GM18498 (cell line): ENCODE results near the gene TP53TG5.

Experiments used
- ATAC-seq: cut with Tn5 transposase; IDR thresholded peaks from one replicate; pipeline ENCODE4 v1.9.1; 2021; ENCODE audit warnings: mild to moderate bottlenecking, moderate library complexity; ENCODE audit not compliant: unreplicated experiment

The TP53TG5 gene

DNA sequence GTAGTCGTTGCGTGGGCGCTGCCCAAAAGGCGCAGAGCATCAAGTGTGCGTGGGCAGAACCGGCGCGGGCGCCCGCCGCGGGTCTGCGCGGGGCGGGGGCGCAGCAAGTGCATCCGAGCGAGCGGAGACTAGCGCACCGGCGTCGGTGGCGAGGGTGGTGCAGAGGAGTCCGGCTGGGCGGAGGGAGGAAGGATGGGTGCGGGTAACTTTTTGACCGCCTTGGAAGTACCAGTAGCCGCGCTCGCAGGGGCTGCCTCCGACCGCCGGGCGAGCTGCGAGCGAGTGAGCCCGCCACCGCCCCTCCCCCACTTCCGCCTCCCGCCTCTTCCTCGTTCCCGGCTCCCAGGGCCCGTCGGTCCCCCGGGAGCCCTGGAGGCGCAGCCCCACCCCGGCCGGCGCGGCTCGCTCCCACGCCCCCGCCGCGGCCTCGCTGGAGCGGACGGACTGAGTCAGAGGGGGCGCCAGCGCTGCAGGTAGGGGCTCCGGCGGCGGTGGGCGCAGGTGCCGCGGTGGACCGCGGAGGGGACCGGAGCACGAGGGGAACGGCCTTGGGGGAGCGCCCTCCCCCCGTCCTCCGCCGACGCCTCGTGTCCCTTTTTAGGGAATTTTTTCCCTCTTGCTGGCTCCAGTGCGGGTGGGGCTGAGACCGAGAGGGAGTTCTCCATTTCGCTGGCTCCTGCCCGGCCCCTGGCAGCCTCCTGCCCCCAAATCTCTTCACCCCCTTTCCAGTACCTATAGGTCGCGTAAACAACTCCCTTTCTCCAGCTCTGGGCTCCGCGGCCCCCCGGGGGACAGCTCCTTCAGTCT lies 28.3 kb upstream of the TP53TG5 start:
- no peak for ATAC-seq

DNA sequence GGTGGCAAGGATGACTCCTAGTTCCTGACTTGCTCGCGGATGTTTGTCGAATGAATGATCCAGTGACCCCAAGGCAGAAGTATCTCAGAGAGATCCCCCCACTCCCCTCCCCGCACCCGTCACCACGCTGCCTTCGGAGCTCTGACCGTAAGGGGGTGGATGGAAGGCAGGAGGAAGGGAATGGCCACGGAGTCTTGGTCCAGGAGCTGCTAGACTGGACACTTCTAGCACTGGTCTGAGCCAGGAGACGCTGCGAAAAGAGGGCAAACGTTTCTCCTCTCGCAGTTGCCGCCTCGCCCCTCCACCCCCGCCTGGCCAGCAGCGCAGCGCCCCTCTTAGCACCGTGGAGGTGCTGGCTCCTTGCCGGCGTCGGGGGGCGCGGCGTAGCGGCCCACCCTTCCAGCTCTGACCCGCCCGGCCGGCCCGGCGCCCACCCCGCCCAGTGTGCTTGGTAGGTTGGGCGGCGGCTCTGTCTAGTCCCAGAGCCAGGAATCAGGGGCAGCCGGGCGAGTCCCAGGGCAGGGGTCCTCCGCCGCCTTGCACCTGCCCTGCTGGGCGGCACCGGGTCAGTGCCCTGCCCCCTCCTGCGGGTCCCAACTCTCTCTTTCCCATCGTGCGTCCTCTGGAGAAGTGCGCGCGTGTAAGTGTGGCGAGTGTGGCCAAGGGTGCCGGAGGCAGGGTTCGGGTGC lies 27.6 kb upstream of the TP53TG5 start:
- ATAC-seq, result no peak

DNA sequence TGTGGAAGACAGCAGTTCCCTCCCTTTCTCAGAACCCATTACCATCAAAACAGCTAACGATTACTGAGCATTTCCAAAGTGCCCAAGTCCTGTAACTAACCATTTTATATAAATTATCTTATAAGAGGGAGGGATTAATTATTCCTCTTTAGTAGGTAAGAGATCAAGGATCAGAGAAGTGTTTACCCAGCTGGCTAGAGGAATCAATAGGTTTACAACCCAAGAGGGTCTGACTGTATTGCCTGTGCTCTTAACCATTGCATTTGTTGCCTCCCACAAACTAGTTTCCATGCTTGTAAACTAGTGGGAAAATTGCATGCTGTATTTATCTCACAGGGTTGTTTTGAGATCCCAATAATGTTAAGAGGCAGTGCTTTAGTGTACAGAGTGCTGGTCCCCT lies 26.3 kb upstream of the TP53TG5 start:
- no peak for ATAC-seq

DNA sequence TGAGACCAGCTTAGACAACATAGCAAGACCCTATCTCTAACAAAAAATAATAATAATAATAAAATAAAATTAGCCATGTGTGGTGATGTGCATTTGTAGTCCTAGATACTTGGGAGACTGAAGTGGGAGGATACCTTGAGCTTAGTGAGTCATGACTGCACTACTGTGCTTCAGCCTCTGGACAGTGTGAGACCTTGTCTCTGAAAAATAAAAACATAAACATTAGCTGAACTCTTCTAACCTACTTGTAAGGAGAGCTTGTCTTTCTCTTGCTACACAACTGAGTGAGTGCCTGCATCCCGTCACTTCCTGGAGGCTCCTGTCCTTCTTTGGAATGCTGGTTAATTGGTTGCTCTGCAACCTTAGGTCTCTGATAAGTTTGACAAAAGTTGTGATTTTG lies 24.8 kb upstream of the TP53TG5 start:
- ATAC-seq, result no peak

DNA sequence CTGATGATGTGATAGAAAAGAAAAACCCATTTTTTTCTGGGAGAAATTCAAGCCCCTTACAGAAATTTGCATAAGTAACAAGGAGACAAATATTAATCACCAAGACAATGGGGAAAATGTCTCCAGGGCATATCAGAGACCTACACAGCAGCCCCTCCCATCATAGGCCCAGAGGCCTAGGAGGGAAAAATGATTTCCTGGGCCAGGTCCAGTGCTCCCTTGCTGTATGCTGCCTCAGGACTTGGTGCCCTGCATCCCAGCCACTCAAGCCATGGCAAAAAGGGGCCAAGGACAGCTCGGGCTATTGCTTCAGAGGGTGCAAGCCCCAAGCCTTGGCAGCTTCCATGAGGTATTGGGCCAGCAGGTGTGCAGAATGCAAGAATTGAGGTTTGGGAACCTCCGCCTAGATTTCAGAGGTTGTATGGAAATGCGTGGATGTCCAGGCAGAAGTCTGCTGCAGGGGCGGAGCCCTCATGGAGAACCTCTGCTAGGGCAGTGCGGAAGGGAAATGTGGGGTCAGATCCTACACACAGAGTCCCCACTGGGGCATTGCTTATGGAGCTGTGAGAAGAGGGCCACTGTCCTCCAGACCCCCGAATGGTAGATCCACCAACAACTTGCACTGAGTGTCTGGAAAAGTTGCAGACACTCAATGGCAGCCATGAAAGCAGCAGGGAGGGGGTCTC lies 22.4 kb upstream of the TP53TG5 start:
- ATAC-seq, result no peak

DNA sequence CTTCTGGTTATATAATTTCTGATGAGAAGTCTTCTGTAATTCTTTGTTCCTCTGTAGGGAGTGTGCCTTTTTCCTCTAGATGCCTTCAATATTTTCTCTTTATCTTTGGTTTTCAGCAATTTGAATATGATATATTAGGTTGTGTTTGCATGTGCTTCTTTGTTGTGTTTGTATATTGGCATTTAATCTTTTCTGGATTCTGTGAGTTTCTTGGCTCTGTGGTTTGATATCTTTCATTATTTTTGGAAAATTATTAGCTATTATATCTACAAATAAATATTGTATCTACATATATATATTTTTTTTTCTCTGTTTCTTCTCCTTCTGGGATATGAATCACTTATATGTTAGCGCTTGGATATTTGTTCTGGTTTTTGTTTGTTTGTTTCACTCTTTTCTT lies 20.9 kb upstream of the TP53TG5 start:
- ATAC-seq, result no peak

DNA sequence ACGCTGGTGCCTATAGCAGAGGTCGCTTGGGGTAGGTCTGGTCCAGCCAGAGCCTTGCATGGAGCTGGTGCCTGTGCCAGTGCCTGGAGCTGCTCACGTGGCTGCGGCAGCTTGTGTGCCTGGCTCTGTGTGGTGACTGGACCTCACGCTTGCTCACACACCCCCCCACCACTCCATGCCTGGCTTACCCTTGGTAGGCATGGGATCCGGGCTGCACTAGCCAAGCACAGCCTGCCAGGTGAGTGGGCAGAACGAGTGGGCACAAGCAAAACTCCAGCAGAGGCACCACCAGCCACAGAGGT lies 16.9 kb upstream of the TP53TG5 start:
- ATAC-seq, result no peak

DNA sequence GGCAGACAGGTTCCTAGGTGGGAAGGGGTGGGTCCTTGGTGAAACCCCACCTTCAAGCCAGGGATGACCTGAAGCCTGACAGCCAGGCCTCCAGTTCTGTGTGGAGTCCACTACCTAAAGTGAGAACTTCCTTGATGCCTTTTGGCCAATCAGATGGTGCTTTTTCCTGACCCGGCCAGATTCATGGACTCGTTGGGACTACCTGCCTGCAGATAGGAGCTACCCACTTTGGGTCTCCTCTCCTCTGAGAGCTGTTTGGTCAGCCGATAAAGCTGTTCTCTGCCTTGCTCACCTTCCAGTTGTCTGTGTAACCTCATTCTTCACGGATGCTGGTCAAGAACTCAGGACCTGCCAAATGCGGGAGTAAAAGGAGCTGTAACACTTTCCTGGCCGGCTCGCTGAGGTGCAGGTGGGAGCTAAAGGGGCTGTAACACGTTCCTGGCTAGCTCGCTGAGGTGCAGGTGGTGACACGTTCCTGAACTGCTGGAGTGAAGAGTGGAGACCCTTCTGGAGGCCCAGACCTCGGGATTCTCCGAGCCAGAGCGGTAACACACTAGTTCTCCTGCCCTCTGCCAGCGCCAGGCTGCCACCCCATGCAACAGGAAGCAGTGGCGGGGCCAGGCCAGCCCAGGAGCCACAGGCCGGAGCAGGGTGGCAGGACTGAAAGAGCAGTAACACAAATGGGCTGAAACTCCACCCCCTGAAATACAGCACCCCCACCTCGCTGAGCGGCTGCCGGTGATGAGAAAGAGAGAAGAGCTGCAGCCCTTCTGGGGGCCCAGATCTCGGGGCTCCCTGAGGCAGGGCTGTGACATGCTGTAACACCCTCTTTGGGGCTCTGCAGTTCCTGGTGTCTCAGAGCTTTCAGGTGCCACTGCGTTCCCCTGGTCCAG lies 16.3 kb upstream of the TP53TG5 start:
- no peak for ATAC-seq

DNA sequence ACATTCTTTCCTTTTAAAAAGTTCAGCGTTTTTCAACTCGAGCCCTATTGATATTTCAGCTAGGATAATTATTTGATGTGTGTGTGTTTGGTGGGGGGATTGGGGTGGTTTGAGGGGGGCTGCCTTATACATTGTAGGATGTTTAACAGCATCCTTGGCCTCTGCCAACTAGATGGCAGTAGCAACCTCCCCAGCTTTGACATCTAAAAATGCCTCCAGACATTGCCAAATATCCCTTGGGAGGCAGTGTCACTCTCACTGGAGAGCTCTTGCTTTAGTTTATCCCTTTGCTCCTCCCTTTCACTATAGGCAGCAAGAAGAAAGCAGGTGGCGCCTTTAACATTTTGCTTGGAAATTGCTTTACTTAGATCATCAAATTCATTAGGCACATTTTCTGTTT lies 14.6 kb upstream of the TP53TG5 start:
- ATAC-seq, result no peak

DNA sequence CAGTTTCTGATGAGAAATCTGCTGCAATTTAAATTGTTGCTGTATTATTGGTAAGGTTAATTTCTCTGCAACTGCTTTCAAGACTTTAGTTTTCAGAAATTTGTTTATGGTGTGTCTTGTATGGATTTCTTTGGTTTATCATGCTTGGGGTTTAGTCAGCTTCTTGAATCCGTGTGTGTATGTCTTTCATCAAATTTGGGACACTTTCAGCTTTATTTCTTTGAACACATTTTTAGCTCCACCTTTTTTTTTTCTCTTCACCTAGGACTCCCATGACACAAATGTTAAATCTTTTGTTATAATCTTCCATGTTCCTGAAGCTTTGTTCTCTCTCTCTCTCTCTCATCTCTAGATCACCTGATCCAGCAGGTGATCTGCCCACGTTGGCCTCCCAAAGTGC lies 13.4 kb upstream of the TP53TG5 start:
- no peak for ATAC-seq

DNA sequence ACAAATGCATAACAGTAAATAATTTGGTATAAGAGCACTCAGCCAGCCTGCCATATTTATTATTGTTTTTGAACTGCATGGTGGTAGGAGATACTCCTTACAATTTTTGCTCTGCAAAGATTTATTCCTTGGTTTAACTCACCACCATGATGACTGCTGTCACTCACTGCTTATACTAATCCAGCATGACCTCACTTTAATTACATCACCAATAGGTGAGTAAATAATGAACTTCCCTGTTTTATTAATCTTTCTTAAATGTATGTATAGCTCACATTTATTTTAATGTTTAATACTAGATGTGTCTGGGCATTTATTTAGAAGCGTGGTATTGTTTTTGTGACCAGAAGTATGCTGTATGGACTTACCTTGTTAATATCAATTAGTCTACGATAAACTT lies 12.8 kb upstream of the TP53TG5 start:
- ATAC-seq, result no peak

DNA sequence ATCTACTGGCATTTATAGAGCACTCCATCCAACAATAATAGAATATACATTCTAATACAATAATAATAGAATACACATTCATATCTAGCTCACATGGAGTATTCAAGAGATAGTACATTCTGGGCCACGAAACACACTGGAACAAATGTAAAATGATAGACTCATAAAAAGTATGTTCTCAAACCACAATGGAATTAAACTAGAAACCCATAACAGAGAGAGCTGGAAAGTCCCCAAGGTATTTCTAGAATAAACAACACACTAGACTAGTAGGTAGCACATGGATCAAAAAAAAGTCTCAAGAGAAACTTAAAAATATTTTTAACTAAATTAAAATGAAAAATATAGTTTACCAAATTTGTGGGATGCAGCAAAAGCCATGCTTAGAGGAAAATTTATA lies 9.1 kb upstream of the TP53TG5 start:
- ATAC-seq, result no peak

DNA sequence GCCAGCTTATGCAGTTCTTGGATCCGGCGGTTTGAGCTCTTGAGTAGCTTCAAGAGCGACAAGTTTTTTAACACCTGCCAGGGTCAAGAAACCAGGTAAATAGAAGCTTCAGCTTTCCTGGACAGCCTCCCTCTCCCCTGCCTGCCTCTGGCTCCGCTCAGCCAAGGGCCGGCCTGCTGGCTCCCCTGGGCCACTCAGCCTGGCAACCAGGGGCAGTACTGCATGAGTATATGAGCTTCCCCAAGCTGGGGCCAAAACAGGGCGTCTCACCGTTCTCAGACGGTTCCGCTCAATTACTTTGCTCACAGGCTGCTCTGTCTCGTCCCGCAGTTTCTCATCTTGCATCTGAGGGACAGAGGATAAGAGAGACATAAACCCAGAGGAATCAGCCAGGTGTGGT lies 856 bp downstream of the TP53TG5 start:
- ATAC-seq, result no peak

DNA sequence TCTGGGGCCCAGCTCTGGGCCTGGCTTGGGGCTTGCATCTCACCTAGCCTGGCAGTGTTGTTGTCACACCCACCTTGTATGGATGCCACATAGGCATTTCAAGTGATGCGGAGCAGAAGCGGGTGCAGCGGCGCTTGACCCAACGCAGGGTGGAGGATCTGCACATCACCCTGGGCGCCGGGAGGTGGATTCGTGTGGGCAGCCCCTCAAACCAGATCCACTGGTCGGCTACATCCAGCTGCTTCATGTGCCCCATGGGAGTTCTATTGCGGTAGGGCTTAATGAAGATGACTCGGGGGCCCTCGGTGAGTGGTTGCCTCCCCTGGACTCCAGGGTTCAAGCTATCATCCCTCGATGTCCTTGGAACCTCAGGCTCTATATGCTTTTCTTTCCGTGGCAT lies 3.2 kb downstream of the TP53TG5 start:
- no peak for ATAC-seq

DNA sequence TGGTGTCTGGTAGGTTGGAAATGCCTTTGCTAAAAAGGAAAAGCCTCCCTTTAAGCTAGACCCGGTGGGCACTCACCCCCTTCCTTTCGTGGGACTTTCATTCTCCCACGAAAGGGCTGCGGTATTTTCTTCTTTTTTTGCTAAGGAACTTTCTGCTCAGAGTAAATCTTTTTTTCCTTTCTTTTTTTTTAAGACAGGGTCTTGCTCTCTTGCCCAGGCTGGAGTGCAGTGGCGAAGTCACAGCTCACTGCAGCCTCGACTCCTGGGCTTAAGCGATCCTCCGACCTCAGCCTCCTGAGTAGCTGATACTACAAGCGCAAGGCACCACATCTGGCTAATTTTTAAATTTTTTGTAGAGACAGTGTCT lies 4.0 kb downstream of the TP53TG5 start:
- ATAC-seq, result no peak

DNA sequence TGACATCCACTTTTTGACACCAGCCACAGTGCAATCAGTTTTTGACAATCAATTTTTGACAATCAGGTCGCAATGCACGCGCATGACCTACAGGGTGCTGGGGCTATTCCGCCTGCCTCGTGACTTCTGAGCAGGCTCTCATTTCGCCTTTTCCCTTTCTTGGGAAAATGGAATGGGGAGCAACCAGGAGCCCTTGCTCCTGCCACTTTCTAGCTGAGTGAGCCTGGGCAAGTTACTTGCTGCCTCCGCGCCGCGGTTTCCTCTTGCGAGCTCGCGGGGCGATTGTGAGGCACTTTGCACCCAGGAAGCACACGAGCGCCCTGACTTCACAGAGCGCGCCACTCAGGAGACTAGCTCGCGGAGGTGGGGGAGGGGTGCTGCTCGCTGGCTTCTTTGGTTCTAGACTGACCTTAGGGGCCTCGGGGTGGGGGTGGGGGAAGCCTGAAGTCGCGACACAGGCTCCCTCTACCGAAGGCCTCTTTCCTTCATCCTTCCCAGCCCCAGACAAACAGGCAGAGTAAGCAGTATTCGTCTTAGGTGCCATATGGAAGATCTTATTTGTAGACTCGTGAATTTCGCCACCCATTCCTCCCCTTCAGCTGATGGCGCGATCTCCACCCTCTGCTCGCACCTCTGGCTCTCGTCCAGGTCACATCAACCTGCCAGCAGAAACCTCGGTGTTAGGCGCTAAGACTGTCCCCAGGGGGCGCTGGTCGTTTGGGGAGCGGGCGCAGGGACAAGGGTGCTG lies 4.6 kb downstream of the TP53TG5 start:
- peak; percentile 65 for ATAC-seq

DNA sequence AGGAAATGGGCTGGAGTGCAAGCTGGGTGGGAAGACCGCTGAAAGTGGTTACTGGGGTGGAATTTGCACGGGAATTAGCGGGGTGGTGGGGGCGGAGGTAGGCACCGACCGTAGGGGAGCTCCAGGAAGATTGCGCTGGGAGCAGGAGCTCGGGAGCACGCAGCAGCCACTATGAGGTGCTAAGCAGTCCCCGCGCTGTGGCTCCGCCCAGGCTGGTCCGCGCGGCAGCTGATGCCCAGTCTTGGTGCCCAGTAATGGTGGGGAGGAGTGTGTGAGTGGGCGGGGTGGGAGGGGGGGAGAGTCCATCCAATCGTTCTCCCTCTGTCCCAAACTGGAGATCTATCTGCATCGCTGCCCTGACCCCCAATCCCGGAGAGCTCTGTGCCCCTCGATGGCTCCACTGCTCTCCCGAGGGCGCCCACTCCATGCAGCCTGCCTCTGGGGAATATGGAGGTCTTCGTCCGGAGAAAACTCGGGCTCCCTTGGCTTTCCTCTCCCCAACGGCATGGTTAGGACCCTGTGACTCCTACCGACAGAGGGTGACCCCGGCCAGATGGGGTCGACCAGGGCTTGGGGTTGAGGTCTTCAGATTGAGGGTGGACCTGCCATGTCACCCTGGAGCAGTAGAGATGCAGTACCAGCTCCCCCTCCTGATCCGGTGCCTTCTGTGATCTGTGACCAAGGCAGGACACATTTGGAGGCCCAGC lies 5.3 kb downstream of the TP53TG5 start:
- ATAC-seq, result no peak

DNA sequence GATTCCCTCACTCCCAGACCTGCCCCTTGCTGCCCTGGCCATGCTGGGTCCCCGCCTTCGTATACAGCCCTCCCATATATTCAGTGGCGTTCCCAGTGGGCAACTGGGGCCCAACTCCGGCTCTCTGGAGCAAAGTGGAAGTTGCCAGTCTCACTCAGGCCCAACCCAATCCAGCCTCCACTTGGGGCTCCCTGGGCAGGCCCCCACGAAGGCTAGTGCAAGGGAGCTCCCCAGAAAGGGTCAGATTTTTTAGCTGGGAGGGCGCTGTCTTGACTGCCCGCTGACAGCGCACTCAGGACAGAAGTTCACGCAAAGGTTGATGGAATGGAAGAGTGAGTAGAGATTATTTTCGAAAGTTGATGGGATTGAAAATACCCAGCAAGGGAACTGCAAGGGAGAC lies 5.9 kb downstream of the TP53TG5 start:
- ATAC-seq, result no peak

DNA sequence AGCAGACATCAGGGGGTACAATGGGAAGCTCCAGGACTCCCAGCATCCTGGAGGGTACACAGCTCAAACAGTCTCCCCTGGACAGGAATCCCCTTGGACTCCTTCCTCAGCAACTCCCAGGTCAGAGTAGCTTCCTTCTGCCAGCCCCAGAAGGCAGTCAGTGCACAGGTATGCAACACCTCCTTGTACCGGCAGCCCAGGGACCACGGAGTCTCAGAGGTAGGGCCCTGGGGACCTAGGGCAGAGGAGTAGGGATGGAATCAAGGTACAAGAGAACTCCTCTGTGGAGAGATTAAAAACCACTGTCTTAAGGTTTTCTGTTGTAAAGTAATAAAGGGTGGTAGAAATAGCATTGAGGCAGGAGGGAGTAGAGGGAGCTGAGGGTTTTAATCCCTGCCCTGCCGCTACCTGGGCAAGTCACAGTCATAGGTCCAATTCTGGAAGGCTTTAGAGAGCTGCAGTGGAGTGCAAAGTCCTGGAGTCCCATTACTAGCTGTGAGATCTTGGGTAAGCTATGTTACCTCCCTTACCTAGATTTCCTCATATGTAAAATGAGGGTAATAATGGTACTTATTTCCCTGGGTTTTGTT lies 7.5 kb downstream of the TP53TG5 start:
- no peak for ATAC-seq
